Right kidney (tissue), 1 donor: ENCODE measurements around the gene FMN1.
A peak's percentile ranks its signal among the peaks of the same experiment; 100 is the strongest.

Experiments
- DNase-seq: peaks from one replicate; pipeline ENCODE4 v3.0.0-alpha.2; 2016

Gene FMN1

GRCh38 chr15:33009603-33010002, 184.9 kb downstream of the FMN1 start:
- DNase-seq, result no peak

- DNase-seq, result no peak
These were observed 185.5 kb downstream of the FMN1 start for GRCh38 chr15:33009026-33009425.

DNA sequence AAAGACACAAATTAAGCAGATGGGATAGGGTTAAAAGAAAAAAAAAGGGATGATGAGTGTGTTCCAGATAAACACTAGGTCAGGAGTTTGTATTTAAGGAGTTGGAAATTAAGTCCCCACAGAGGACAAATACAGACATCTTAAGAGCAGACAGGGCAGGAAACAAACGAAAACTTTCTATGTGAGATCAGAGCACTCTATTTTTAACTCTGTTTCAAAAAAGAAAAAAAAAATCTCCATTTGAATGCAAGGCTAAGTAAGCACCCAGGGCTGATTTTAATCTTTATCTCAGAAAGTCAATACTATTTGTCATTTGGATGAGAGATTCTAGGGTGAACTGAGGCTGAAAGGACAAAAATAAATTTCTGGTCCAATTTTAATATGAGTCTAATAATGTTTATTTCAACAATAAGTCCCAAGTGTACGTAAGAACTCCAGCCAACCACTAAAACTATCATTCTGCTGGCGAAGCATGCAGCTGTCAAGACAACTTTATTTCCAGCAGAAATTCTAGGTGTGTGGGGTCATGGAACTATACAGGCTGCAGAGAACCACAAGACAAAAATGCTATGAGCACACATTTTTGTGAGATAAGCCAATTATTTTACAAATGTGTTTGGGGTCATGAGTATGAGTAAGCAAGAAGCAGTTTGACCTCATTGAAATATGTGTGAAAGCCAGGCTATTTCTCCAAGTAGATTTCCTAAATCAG, 186.1 kb downstream of the FMN1 start:
- DNase-seq, result no peak

DNA sequence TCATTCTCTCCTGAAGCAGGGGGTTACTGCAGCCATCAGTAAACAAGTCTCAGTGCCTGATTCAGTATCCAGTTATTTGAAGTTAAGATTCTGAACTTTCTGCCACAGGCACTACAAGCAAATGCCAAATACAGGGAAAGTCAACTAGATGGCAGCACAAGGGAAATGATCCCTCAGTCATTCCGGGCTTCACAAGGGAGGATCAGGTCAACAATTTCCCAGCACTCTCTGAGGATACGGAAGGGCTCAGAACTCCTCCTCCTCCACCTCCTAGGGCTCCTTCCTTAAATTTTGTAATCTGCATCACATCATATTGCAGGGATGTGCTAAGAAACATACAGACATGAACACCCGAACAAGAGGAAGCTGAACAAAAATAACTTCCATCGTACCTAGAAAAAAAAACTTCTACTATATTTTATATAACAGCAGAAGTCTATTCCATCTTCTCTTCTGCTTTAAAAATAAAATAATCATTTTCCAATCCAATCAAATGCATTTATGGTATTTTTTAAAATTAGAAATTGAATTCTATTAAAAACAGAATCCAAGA, 187.1 kb downstream of the FMN1 start:
- DNase-seq, result no peak

DNA sequence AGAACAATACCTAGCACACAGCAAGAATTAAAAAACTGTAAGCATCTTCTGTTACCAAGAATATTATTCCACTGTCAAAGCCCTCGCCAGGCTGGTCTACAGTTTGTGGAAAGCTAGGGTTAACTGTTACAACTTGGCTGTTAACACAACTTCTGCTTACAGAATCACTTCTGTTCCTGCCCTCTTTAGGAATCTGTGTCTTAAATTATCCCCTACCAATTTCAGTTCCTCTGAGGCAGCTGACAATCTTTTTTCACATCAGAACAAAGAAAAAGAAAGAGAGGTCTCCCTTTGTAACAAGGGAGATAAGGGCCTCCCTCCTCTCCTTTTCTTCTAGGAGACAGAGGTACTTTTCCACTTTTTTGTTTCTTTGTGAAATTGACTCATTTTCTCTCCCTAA, 188.9 kb downstream of the FMN1 start:
- DNase-seq, result no peak

- DNase-seq, result no peak
These were observed 192.6 kb downstream of the FMN1 start for GRCh38 chr15:33001926-33002325.

DNA sequence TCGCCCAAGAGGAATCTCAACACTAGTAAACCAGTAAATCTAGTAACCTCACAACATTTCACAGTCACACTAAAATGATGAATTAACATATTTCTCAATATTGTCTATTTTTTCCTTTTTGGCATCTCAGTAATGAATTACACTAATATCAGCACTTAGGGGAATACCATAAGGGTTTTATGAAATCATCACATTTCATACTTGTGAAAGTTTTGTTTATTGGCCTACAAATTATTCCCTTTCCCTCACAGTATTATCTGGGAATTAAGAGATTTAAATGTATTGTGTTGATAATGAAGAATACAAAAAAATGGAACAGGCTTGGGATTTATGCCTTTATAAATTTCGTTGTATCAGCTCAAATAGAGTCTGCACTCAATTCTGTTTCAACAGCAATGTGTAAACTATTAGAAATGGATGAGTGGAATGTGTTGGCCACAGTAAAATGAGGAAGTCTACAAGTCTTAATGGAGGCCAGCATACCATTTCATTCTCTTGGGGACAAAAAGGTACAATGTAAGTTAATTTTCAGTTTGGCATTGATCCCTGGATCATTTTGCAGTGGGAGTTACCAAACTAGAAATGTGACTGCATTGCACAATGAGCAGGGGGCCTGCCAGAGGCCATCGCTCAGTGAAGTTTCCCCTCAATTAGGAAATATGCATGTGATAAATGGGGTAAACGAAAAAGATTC, 195.4 kb downstream of the FMN1 start:
- no peak for DNase-seq

- DNase-seq, result no peak
These were observed 196.3 kb downstream of the FMN1 start for GRCh38 chr15:32998182-32998581.

GRCh38 chr15:32994810-32995424, 199.6 kb downstream of the FMN1 start:
- DNase-seq, result no peak

- no peak for DNase-seq
These were observed 201.2 kb downstream of the FMN1 start for GRCh38 chr15:32993285-32993684.

- DNase-seq, result peak; percentile 41
These were observed 202.8 kb downstream of the FMN1 start for GRCh38 chr15:32991619-32992111.

GRCh38 chr15:32990071-32990470, 204.4 kb downstream of the FMN1 start:
- DNase-seq, result no peak

GRCh38 chr15:32987067-32987466, 207.4 kb downstream of the FMN1 start:
- no peak for DNase-seq

DNA sequence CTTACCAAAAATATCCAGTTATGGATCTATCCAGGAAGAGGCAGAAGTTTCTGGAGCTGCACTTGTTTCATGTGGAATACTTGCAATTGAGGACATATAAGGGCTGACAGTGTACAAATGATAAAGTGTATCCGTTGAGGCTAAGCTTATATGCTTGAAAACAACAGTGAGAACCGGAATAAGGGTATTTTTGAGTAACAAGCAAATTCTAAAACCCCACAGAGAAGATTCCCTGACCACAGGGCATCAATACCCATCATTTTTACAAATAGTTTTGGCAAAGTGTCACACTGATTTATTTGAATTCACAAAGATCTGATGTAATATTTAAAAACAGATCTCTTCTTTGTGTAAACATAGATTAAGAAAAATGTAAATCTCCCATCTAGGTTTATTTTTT, 208.4 kb downstream of the FMN1 start:
- DNase-seq, result no peak

DNA sequence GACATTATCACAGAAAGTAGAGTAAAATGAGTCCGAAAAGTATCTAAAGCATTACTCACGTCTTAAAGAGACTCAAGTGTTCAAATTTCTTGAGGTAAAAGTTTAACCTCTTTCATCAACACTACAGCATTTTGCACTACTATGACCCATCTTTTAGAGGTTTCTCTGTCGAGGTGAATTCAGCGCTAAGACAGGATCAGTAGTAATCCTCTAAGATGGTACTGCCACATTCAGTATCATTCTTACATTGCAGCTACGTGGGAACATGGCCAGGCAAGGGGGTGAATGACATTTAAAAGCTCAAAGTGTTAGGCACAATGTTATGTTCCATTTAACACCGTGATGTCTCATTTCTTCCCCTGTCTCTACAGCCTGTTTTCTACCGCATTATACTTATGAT, 210.8 kb downstream of the FMN1 start:
- DNase-seq, result no peak

DNA sequence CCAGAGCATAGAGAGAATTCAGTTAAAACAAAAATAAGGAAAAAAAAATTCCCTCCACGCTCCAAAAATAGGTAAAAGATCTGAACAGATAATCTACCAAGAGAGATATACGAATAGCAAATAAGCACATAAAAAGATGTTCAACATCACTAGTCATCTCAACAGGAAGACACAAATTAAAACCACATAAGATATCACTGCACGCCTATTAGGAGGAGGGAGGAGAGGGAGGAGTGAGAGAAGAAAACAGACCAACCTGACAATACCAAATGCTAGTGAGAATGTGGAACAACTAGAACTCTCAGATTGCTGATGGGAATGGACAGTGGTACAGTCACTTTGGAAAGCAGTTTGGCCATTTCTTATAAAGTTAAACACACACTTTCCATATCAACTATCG, 212.5 kb downstream of the FMN1 start:
- DNase-seq, result no peak

- DNase-seq, result no peak
These were observed 213.0 kb downstream of the FMN1 start for GRCh38 chr15:32981536-32981935.

DNA sequence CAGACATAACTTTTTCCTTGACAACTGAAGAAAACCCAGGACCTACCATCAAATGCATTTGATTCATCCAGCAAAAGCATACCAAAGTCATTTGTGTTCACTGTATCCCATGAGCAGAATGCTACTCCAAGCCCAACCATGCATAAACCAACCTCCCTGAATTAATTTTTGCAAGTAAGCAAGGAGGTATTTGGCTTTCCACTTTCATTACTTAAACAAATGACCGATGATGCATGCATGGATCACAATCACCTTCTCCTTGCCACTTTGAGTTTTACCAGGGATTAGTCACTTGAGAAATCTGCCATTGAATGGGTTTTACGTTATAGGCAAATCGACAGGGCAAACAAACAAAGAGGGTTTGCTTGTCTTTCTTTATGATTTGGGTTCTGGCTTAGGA, 214.8 kb downstream of the FMN1 start:
- no peak for DNase-seq

- no peak for DNase-seq
These were observed 217.0 kb downstream of the FMN1 start for GRCh38 chr15:32977506-32977905.

DNA sequence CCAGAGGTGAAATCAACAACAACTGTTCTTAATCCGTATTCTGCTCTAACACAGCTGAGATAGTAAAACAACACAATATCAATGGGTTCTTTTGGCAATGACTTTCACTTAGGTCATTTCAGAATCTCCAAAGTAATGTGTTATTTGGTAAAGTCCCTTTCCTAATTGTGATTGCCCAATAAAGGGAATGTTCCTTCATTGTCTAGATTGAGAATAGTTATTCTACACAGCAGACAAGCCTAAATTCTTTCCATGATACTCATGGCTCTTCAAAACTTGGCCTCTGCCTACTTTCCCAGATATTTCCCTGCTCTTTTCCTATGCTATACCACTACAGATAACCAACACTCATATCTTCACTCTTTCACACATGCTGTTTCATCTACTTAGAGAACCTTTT, 219.8 kb downstream of the FMN1 start:
- DNase-seq, result no peak

DNA sequence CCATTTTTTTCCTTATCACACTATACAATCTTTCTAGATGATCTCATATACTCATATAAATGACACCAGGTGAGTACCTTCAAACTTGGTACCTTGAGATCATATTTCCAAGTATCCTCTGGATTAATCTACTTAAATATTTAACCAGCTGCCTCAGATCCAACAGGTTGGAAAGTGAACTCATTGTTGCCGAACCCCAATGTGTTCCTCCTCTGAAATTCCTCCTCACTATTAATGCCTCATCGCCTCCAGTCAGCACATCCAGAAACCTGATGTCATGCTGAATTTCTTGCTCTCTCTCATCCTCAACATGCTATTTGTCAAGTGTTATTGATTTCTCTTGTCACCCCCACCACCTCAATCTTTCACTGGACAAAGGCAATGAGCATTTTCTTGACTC, 221.8 kb downstream of the FMN1 start:
- DNase-seq, result no peak

DNA sequence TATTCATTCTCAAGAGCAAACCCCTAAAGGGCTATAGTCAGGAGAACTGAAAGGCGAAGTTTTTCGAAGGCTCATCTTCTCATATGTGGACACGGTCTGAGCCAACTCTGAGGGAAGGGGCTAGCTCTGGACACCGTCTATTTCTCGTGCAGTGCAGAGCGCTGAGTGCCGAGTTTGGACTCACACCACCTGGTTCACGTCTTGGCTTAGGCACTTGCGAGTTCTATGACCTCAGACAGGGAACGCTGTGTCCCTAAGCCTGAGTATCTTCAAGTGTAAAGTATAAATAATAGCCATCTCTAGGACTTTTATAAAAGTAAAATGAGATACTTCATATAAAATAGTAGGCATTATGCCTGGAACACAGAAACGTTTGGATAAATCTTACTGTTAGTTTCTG, 223.7 kb downstream of the FMN1 start:
- DNase-seq, result no peak

- no peak for DNase-seq
These were observed 227.0 kb downstream of the FMN1 start for GRCh38 chr15:32967521-32967920.
